K562 (cell line): Measurements from ENCODE around the gene NCOA1. TPM values are rescaled to one million over a fixed set of nuclear protein-coding genes. Genes with fewer than 3 reads are reported as not detected.
A peak's percentile ranks its signal among the peaks of the same experiment; 100 is the strongest.

Experiments
- ATAC-seq: fragments of 200-7000 bp; cut with Tn5 transposase; 3 replicates; pipeline ENCODE4 v1.9.1; 2020; ENCODE audit warnings: moderate library complexity
- BruUV-seq: library from RNA; stranded (reverse); fragments of 400-500 nt; replicated peaks from 2 replicates; lab custom pipeline; 2021; lab: Mats Ljungman, UMichigan
- CTCF ChIA-PET: fragments of 300-600 bp; formaldehyde crosslinking; extraction: SDS; loops from one replicate; lab custom pipeline; 2021; ENCODE audit warnings: low intra/inter-chr PET ratio; lab: Yijun Ruan, JAX
- POLR2A ChIA-PET: fragments of 300-600, 350-650 bp; sonication (Branson Sonifier 250); formaldehyde crosslinking; extraction: SDS; loops from one replicate; lab custom pipeline; 2021; ENCODE audit warnings: antibody characterized with exemption, inconsistent platforms; lab: Yijun Ruan, JAX
- DNase-seq, 4 experiments: peaks; one replicate each; pipeline versions ENCODE4 v3.0.0 to v3.0.0-alpha.2; 2011 to 2018; ENCODE audit warnings: low spot score in 3 of 4, mixed read lengths in 3 of 4; ENCODE audit errors: extremely low read depth in 1 of 4
- FAIRE-seq: peaks from 2 replicates; lab custom pipeline; 2011; peaks lifted over from hg19 to GRCh38; lab: Jason Lieb, UNC
- H2AFZ ChIP-seq: 2 replicates; pipeline ENCODE4 v1.6.0; 2011; ENCODE audit warnings: low read depth, low read length, control low read depth, inconsistent platforms
- H3K27ac ChIP-seq: fragments of 200-600 bp; 3 replicates; pipeline ENCODE4 v1.8.0; 2011; ENCODE audit warnings: low read depth, mild to moderate bottlenecking, control low read depth, inconsistent platforms, low read length, moderate library complexity, mixed read lengths; ENCODE audit errors: extremely low read depth
- H3K27me3 ChIP-seq, 2 experiments: fragments of 300-600 bp in 1 of 2; 2 replicates in 1 of 2; 3 replicates in 1 of 2; pipeline versions ENCODE4 v1.6.0 to v1.8.0; 2011; ENCODE audit warnings: inconsistent platforms in 2 of 2, low read length in 2 of 2, mild to moderate bottlenecking in 1 of 2, mixed read lengths in 1 of 2, moderate library complexity in 1 of 2; ENCODE audit not compliant: control insufficient read depth in 2 of 2, insufficient read depth in 2 of 2
- H3K36me3 ChIP-seq: fragments of 300-600 bp; 3 replicates; pipeline ENCODE4 v1.8.0; 2011; ENCODE audit warnings: mild to moderate bottlenecking, low read length, inconsistent platforms; ENCODE audit not compliant: control insufficient read depth, insufficient read depth
- H3K4me1 ChIP-seq, 2 experiments: fragments of 200-600 bp in 1 of 2; replicated peaks in 1 of 2; 2 replicates in 1 of 2; 3 replicates in 1 of 2; pipeline versions ENCODE4 v1.5.1 to v1.8.0; 2011; ENCODE audit warnings: inconsistent platforms in 2 of 2, low read length in 2 of 2, mild to moderate bottlenecking in 1 of 2, mixed read lengths in 1 of 2, moderate library complexity in 1 of 2; ENCODE audit not compliant: control insufficient read depth in 2 of 2, insufficient read depth in 2 of 2
- H3K4me2 ChIP-seq: 2 replicates; pipeline ENCODE4 v1.6.1; 2011; ENCODE audit warnings: low read length, control low read depth, inconsistent platforms, mixed read lengths; ENCODE audit not compliant: insufficient read depth
- H3K4me3 ChIP-seq: fragments of 200-600 bp; sonication (generic), shearing (Covaris generic); 2 replicates; pipeline ENCODE4 v1.5.1; 2016; ENCODE audit warnings: control low read depth, inconsistent platforms
- H3K79me2 ChIP-seq: fragments of 200-600 bp; 3 replicates; pipeline ENCODE4 v1.8.0; 2011; ENCODE audit warnings: low read length, inconsistent platforms; ENCODE audit not compliant: control insufficient read depth, insufficient read depth
- H3K9ac ChIP-seq, 2 experiments: 2 replicates each; pipeline versions ENCODE4 v1.6.0 to v1.6.1; 2011; ENCODE audit warnings: low read depth in 2 of 2, low read length in 2 of 2, control low read depth in 1 of 2, inconsistent platforms in 1 of 2, mild to moderate bottlenecking in 1 of 2, mixed read lengths in 1 of 2; ENCODE audit not compliant: insufficient read depth in 1 of 2
- H3K9me1 ChIP-seq: one replicate; pipeline ENCODE4 v1.6.0; 2011; ENCODE audit warnings: inconsistent platforms, mild to moderate bottlenecking, low read length, moderate library complexity; ENCODE audit not compliant: control insufficient read depth, insufficient read depth
- H3K9me3 ChIP-seq: replicated peaks from 2 replicates; pipeline ENCODE4 v1.5.1; 2011; ENCODE audit warnings: low read depth, low read length, inconsistent platforms; ENCODE audit not compliant: control insufficient read depth, insufficient read depth
- H4K20me1 ChIP-seq: replicated peaks from 2 replicates; pipeline ENCODE4 v1.6.1; 2011; ENCODE audit warnings: low read length, inconsistent platforms, mixed read lengths; ENCODE audit not compliant: control insufficient read depth, insufficient read depth
- CBX1 ChIP-seq: sonication (generic); IDR thresholded peaks from 2 replicates; pipeline ENCODE4 v1.6.1; 2016; ENCODE audit warnings: antibody characterized with exemption, low read depth, mild to moderate bottlenecking
- CREM ChIP-seq: IDR thresholded peaks from 2 replicates; pipeline ENCODE4 v1.6.1; 2014; ENCODE audit warnings: antibody characterized with exemption, low read depth
- CXXC5 ChIP-seq: fragments of 250-450 bp; sonication (Bioruptor Pico); IDR thresholded peaks from 2 replicates; pipeline ENCODE4 v1.8.0; 2022; ENCODE audit warnings: inconsistent platforms, mild to moderate bottlenecking, moderate library complexity
- MYNN ChIP-seq, 2 experiments: sonication (generic); formaldehyde crosslinking in 1 of 2; IDR thresholded peaks; 2 replicates each; pipeline versions ENCODE4 v1.5.0 to v1.6.1; 2016 to 2020; ENCODE audit warnings: antibody characterized with exemption in 1 of 2, missing genetic modification reagents in 1 of 2
- PRPF4 ChIP-seq: fragments of 200-400 bp; formaldehyde crosslinking; IDR thresholded peaks from one replicate; pipeline ENCODE4 v1.6.1; 2017; ENCODE audit warnings: low read length, low read depth, mild to moderate bottlenecking; ENCODE audit not compliant: insufficient read depth, poor library complexity, severe bottlenecking
- XRCC4 ChIP-seq: IDR thresholded peaks from one replicate; pipeline ENCODE4 v1.6.1; 2011; ENCODE audit not compliant: insufficient read depth, insufficient read length; ENCODE audit errors: extremely low read depth
- ZNF384 ChIP-seq: IDR thresholded peaks from 2 replicates; pipeline ENCODE4 v1.6.1; 2012; ENCODE audit warnings: low read depth, low read length, improper control_type of control experiment
- ZNF507 ChIP-seq: conservative IDR thresholded peaks from 2 replicates; pipeline ENCODE4 v1.6.1; 2017; ENCODE audit warnings: missing genetic modification characterization, missing compliant biosample characterization
- ZNF77 ChIP-seq: fragments of 250-450 bp; sonication (Bioruptor Pico); IDR thresholded peaks from 2 replicates; pipeline ENCODE4 v1.5.0; 2020
- ZNF785 ChIP-seq: fragments of 250-450 bp; sonication (Bioruptor Pico); IDR thresholded peaks from 2 replicates; pipeline ENCODE4 v1.4.0; 2020; ENCODE audit warnings: mild to moderate bottlenecking
- WGBS: fragments of 100-300 bp; shearing (Covaris generic); methylation state at CpG from one replicate; pipeline ENCODE4 v1.1.6; 2016; ENCODE audit warnings: low coverage, mixed read lengths; ENCODE audit not compliant: insufficient coverage; ENCODE audit errors: missing lambda C conversion rate; 5-methylcytosine and 5-hydroxymethylcytosine counted together
- in situ Hi-C: fragments of 300-500 bp; cut with MboI; formaldehyde crosslinking; loops from 4 replicates; pipeline ENCODE4 v1.15.0; 2018; ENCODE audit warnings: inconsistent platforms, mixed read lengths
- intact Hi-C: fragments of 100-400 bp; cut with micrococcal nuclease; formaldehyde crosslinking; loops from 2 replicates; pipeline ENCODE4 v1.14.2; 2022
- polyA plus RNA-seq, 8 experiments: library from polyadenylated mRNA; depleted of rRNA in 4 of 8; stranded (reverse) in 5 of 8; unstranded in 3 of 8; fragments of >200 nt; fragmentation: Nextera tagmentation in 2 of 8; fragmentation: Illumina TruSeq in 1 of 8; extraction: Ambion mirVana in 2 of 8; extraction: Trizol in 1 of 8; gene quantifications; 2 replicates each; pipeline versions ENCODE4 v1.2.1 to v1.2.3, GENCODE V29; 2011 to 2014; ENCODE audit warnings: inconsistent platforms in 1 of 8, missing spikeins in 1 of 8
- total RNA-seq, 7 experiments: library from RNA; depleted of rRNA in 6 of 7; stranded (reverse); fragments of >200 nt in 6 of 7; fragmentation: Illumina TruSeq in 2 of 7; extraction: Trizol in 2 of 7; gene quantifications; 2 replicates each; pipeline versions ENCODE4 v1.2.1 to v1.2.3, GENCODE V29; 2011 to 2021; ENCODE audit warnings: low replicate concordance in 1 of 7
- TF ChIP-seq, protein P1 (sequence below): fragments of 450-650 bp; conservative IDR thresholded peaks from 2 replicates; pipeline ENCODE4 v1.6.1; 2016; ENCODE audit warnings: missing genetic modification characterization, low read depth, mild to moderate bottlenecking, missing compliant biosample characterization, moderate library complexity
- TF ChIP-seq, protein P2 (sequence below), 3 experiments: IDR thresholded peaks in 2 of 3; conservative IDR thresholded peaks in 1 of 3; 2 replicates each; pipeline ENCODE4 v1.5.1; 2011 to 2012; ENCODE audit warnings: low read length in 3 of 3, mild to moderate bottlenecking in 3 of 3, control low read depth in 2 of 3, improper control_type of control experiment in 1 of 3, inconsistent platforms in 1 of 3, low read depth in 1 of 3, mixed read lengths in 1 of 3, moderate library complexity in 1 of 3; ENCODE audit not compliant: insufficient read depth in 2 of 3
- TF ChIP-seq, protein P3 (sequence below): sonication (generic); formaldehyde crosslinking; IDR thresholded peaks from 2 replicates; pipeline ENCODE4 v1.8.0; 2022; ENCODE audit warnings: missing genetic modification reagents, mild to moderate bottlenecking, moderate library complexity, borderline replicate concordance

NCOA1 gene
- total and polyA plus RNA-seq, 9 of the 15 experiments (the other 6 are each of a cell fraction or from before 2014, with no cell fraction given): 4.9 to 25.7 (median 17.0) TPM

DNA sequence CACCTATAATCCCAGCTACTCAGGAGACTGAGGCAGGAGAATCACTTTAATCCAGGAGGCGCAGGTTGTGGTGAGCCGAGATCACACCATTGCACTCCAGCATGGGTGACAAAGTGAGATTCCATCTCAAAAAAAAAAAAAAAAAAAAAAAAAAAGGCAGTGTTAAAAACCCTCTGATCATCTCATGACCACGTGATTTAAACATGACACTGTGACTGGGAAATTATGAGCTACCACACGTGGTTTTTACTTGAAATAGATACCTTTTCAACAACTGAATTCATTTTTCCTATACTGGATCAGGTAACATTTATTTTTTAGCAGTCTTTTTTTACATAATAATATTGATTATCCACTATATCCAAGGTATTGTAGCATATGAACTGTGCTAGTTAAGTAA lies 199.5 kb downstream of the NCOA1 start:
- no peak for FAIRE-seq
- Histone ChIP-seq H3K27ac (no peak overlapping the region), H3K27me3 (no peaks in the 10 kb centered on the region), H3K9me1 (no peaks in the 10 kb centered on the region), H3K4me3 (no peak overlapping the region), H3K4me2 (no peak overlapping the region), H3K9ac (no peak overlapping the region), H3K4me1 (no peaks in the 10 kb centered on the region), H3K9me3 (no peaks in the 10 kb centered on the region), H2AFZ (no peak overlapping the region), H4K20me1 (no peaks in the 10 kb centered on the region), H3K36me3 (peaks cover 3% of the 10 kb centered on the region; the same call in 1 of the 3 replicates), H3K79me2 (no peaks in the 10 kb centered on the region)
- intact Hi-C loops (no loop called here), in situ Hi-C loops (no loop called here)
- WGBS: 81% methylated on average over 4 of the region's 4 CpGs
- no TSS peak for BruUV-seq
- ATAC-seq: no peak
- POLR2A ChIA-PET: no interaction called here
- no peak for DNase-seq
- TF ChIP-seq CXXC5: no peak
- peak; percentile 34; the same call in 1 of the 2 replicates for TF ChIP-seq ZNF384
- CTCF ChIA-PET: no interaction called here

DNA sequence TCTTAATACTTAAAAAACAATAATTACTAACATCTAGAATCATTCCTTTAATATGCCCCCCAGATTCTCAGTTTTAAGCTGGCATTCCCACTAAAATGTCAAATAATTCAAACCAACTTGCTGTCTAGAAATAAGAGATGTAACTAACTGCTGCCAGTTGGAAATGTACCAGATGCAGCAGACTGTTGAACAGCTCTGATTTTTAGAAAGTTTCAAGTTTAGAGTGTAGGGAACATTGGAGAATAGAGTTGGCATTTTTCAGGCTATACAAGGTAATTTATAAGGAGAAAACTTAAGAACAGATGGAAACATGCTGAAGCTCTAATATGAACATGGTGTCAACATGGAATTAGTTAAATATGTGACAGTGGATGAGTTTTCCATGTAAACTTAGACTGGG lies 200.8 kb downstream of the NCOA1 start:
- CTCF ChIA-PET: no interaction called here
- TF ChIP-seq, protein P1, sequence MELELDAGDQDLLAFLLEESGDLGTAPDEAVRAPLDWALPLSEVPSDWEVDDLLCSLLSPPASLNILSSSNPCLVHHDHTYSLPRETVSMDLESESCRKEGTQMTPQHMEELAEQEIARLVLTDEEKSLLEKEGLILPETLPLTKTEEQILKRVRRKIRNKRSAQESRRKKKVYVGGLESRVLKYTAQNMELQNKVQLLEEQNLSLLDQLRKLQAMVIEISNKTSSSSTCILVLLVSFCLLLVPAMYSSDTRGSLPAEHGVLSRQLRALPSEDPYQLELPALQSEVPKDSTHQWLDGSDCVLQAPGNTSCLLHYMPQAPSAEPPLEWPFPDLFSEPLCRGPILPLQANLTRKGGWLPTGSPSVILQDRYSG (tag): no peak
- TF ChIP-seq, protein P2, sequence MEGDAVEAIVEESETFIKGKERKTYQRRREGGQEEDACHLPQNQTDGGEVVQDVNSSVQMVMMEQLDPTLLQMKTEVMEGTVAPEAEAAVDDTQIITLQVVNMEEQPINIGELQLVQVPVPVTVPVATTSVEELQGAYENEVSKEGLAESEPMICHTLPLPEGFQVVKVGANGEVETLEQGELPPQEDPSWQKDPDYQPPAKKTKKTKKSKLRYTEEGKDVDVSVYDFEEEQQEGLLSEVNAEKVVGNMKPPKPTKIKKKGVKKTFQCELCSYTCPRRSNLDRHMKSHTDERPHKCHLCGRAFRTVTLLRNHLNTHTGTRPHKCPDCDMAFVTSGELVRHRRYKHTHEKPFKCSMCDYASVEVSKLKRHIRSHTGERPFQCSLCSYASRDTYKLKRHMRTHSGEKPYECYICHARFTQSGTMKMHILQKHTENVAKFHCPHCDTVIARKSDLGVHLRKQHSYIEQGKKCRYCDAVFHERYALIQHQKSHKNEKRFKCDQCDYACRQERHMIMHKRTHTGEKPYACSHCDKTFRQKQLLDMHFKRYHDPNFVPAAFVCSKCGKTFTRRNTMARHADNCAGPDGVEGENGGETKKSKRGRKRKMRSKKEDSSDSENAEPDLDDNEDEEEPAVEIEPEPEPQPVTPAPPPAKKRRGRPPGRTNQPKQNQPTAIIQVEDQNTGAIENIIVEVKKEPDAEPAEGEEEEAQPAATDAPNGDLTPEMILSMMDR (IDR thresholded peaks at IDR 0.05 in 2 of 3, conservative IDR thresholded peaks at IDR 0.05 in 1 of 3; ENCODE audit: insufficient read depth in 2 of 3, low read depth in 1 of 3, low read length in 3 of 3): no peak
- TF ChIP-seq CREM: no peak
- no peak for TF ChIP-seq ZNF785 (CRISPR knock-in tag)
- no peak for TF ChIP-seq XRCC4
- no peak for TF ChIP-seq CBX1
- no peak for TF ChIP-seq MYNN (IDR thresholded peaks at IDR 0.05)
- no peak for TF ChIP-seq MYNN (CRISPR knock-in tag; IDR thresholded peaks at IDR 0.05)
- TF ChIP-seq, protein P3, sequence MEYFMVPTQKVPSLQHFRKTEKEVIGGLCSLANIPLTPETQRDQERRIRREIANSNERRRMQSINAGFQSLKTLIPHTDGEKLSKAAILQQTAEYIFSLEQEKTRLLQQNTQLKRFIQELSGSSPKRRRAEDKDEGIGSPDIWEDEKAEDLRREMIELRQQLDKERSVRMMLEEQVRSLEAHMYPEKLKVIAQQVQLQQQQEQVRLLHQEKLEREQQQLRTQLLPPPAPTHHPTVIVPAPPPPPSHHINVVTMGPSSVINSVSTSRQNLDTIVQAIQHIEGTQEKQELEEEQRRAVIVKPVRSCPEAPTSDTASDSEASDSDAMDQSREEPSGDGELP: no peak
- TF ChIP-seq ZNF77 (CRISPR knock-in tag): no peak
- TF ChIP-seq PRPF4: no peak
- TF ChIP-seq ZNF507 (tag): no peak

More for the DNA sequence above, 200.8 kb downstream of the NCOA1 start:
- H3K4me2 ChIP-seq: no peak overlapping the region
- H3K36me3 ChIP-seq: peaks cover 3% of the 10 kb centered on the region; the same call in 1 of the 3 replicates
- DNase-seq: no peak
- no TSS peak for BruUV-seq
- no peaks in the 10 kb centered on the region for H3K79me2 ChIP-seq
- H3K27me3 ChIP-seq: no peaks in the 10 kb centered on the region
- no peaks in the 10 kb centered on the region for H3K9me1 ChIP-seq
- H3K9me3 ChIP-seq: no peaks in the 10 kb centered on the region
- H3K4me1 ChIP-seq: no peaks in the 10 kb centered on the region
- H2AFZ ChIP-seq: no peak overlapping the region
- ATAC-seq: no peak
- no peak overlapping the region for H3K4me3 ChIP-seq
- intact Hi-C loops (no loop called here), in situ Hi-C loops (no loop called here)
- no peaks in the 10 kb centered on the region for H4K20me1 ChIP-seq
- POLR2A ChIA-PET: no interaction called here
- H3K27ac ChIP-seq: no peak overlapping the region
- no peak for FAIRE-seq
- H3K9ac ChIP-seq: no peak overlapping the region
